ENCODE measurements around the gene SOD1.
"Not testable (repeated sequence)": the region's sequence is repeated elsewhere in the genome, so short reads cannot be mapped to it uniquely, and the experiment has no call there.

The SOD1 gene

DNA sequence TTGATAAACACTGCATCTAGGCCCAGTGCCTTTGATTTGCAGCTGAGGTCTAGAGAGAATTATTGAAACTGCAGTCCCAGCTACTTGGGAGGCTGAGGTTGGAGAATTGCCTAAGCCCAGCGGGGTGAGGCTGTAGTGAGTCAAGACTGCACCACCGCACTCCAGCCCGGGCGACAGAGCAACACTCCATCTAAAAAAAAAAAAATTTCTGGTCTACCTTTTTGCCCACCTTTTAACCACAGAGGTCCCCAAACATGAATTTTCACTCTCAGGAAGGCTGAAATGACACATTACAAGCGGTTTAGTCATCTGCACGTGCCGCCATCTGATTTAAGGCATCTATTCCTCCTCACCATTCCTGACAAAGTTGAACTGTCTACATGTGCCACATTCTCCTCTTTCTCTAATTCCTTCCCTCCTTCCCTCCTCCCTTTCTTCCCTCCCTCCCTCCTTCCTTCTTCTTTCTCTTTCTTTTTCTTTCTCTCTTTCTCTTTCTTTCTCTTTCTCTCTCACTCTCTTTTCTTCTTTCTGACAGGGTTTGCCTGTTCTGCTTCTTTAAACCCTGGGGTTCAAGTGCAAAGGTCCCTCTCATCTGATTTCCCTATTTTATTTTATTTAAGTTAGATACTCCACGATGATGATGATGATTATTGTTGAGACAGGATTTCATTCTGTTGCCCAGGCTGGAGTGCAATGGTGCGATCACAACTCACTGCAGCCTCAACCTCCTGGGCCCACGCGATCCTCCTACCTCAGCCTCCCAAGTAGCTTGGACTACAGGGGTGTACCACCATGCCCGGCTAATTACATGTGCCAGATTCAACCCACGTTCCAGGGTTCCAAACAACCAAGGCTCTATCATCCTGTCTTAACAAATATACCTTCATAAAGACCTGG lies 3.0 kb upstream of the SOD1 start:
- DNase-seq (ENCODE audit: low spot score) = no peak

DNA sequence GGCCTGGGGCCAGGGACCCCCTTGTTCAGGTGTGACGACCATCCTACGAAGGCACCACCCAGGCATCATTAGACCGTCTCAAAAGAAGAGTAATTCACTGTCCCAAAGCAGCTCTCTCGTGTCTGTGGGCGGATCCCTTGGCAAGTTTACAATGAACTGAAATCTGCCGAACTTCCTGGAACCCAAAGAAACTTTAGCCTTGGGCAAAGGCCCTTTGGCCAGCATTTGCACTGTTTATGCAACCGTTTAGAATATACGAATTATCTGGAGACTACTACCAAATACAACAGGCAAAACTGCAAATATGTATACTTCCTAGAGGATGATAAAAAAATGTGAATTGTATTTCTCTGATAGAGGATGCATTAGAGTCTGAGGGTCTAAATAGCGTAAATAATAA lies 1.4 kb upstream of the SOD1 start:
- DNase-seq (ENCODE audit: low spot score) = no peak

DNA sequence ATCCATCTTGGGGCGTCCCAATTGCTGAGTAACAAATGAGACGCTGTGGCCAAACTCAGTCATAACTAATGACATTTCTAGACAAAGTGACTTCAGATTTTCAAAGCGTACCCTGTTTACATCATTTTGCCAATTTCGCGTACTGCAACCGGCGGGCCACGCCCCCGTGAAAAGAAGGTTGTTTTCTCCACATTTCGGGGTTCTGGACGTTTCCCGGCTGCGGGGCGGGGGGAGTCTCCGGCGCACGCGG lies 282 bp upstream of the SOD1 start:
- DNase-seq (ENCODE audit: low spot score) = no peak

DNA sequence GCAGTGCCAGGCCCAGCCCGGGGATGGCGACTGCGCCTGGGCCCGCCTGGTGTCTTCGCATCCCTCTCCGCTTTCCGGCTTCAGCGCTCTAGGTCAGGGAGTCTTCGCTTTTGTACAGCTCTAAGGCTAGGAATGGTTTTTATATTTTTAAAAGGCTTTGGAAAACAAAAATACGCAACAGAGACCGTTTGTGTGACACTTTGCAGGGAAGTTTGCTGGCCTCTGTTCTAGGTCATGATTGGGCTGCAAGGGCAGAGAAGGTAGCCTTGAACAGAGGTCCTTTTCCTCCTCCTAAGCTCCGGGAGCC lies 719 bp downstream of the SOD1 start:
- DNase-seq (ENCODE audit: low spot score) = no peak

DNA sequence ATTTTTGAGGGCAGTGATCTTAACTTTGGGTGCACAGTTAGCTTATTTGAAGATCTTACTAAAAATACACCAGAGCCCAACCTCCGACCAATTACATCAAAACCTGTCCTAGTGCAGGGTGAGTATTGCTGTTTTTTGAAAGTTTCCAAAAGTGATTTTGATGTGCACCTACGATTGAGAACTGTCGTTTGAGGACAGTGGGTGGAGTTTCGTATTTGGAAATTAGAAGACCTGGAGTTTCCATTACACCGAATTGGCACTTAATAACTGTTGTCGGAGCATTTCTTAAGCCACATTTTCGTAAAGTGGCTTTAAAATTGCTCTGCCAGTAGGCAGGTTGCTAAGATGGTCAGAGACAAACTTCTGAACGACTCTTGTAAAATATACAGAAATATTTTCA lies 1.1 kb downstream of the SOD1 start:
- DNase-seq (ENCODE audit: low spot score) = no peak

DNA sequence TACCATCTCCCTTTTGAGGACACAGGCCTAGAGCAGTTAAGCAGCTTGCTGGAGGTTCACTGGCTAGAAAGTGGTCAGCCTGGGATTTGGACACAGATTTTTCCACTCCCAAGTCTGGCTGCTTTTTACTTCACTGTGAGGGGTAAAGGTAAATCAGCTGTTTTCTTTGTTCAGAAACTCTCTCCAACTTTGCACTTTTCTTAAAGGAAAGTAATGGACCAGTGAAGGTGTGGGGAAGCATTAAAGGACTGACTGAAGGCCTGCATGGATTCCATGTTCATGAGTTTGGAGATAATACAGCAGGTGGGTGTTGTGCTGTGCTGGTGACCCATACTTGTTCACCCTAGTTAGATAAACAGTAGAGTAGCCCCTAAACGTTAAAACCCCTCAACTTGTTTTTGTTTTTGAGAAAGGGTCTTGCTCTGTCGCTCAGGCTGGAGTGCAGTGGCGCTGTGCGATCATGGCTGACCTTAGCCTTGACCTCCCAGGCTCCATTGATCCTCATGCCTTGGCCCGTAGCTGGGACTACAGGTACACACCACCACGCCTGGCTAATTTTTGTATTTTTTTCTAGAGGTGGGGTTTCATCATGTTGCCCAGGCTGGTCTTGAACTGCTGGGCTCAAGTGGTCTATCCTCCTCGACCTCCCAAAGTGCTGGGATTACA lies 4.2 kb downstream of the SOD1 start:
- DNase-seq (ENCODE audit: low spot score) = no peak

DNA sequence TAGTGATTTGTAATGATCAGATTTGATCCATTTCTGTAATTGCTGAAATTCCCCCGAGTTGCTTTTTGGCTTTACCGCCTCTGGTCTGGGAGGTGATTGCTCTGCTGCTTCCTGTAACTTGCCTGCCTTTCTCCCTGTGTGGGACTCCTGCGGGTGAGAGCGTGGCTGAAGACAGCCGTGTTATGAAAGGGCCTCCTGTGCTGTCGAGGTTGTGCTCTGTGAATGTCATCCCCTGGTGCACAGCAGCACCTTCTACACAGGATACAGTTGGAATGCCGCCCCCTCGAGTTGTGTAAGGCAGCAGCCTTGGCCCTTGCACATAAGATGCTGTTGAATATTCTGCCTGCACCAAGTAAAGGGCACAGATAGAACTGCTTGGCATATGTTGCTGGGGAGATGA lies 5.9 kb downstream of the SOD1 start:
- DNase-seq (ENCODE audit: low spot score) = no peak

DNA sequence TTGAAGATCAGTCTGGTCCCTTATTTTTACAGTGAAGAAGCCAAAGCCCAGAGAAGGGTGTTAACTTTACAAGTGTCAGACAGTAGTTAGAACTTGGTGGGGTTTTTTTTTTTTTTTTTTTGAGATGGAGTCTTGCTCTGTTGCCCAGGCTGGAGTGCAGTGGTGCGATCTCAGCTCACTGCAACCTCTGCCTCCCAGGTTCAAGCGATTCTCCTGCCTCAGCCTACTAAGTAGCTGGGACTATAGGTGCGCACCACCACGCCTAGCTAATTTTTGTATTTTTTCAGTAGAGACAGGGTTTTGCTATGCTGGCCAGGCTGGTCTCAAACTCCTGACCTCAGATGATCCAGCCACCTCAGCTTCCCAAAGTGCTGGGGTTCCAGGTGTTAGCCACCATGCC lies 6.4 kb downstream of the SOD1 start:
- DNase-seq (ENCODE audit: low spot score) = not testable (repeated sequence)

DNA sequence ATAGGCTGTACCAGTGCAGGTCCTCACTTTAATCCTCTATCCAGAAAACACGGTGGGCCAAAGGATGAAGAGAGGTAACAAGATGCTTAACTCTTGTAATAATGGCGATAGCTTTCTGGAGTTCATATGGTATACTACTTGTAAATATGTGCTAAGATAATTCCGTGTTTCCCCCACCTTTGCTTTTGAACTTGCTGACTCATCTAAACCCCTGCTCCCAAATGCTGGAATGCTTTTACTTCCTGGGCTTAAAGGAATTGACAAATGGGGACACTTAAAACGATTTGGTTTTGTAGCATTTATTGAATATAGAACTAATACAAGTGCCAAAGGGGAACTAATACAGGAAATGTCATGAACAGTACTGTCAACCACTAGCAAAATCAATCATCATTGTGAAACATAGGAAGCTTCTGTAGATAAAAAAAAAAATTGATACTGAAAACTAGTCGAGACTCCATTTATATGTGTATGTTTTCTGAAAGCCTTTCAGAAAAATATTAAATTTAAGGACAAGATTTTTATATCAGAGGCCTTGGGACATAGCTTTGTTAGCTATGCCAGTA lies 7.0 kb downstream of the SOD1 start:
- no peak for DNase-seq (ENCODE audit: low spot score)

DNA sequence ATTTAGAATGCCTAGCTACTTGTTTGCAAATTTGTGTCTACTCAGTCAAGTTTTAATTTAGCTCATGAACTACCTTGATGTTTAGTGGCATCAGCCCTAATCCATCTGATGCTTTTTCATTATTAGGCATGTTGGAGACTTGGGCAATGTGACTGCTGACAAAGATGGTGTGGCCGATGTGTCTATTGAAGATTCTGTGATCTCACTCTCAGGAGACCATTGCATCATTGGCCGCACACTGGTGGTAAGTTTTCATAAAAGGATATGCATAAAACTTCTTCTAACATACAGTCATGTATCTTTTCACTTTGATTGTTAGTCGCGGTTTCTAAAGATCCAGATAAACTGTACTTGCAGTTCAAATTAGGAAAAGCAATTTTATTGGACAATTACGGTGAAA lies 7.6 kb downstream of the SOD1 start:
- no peak for DNase-seq (ENCODE audit: low spot score)

DNA sequence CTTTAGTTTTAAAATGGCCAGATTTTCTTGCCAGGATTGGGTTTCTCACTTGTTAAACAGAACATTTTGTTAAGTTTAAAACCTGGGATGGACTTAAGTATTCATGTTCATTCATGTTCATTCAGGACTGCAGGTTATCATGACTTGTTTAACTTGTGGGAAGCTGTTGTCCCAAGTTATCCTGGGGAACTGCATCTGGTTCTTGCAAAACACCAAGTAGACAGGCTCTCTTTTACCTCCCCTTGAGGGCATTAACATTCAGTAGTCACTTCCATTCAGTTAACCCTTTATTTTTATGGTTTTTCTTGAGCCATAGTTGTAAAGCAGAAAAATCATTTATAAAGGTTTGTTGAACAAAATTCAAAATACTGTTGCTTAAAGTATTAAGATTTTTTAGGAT lies 8.1 kb downstream of the SOD1 start:
- DNase-seq (ENCODE audit: low spot score) = no peak

DNA sequence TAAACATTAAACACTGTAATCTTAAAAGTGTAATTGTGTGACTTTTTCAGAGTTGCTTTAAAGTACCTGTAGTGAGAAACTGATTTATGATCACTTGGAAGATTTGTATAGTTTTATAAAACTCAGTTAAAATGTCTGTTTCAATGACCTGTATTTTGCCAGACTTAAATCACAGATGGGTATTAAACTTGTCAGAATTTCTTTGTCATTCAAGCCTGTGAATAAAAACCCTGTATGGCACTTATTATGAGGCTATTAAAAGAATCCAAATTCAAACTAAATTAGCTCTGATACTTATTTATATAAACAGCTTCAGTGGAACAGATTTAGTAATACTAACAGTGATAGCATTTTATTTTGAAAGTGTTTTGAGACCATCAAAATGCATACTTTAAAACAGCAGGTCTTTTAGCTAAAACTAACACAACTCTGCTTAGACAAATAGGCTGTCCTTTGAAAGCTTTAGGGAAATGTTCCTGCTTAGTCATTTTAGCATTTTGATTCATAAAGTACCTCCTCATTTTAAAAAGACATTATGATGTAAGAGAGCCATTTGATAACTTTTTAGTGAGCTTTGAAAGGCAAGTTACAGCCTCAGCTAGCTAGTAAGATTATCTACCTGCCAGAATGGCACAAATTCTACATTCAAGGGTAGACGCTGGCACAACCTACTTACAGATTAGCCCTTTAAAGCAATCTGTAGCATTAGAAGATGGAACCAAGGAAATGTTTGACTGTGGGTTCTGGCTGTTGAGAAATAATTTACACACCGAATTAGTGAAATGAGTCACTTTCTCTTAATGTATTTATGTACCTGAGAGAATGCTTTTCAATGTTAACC lies 9.4 kb downstream of the SOD1 start:
- DNase-seq (ENCODE audit: low spot score) = no peak

DNA sequence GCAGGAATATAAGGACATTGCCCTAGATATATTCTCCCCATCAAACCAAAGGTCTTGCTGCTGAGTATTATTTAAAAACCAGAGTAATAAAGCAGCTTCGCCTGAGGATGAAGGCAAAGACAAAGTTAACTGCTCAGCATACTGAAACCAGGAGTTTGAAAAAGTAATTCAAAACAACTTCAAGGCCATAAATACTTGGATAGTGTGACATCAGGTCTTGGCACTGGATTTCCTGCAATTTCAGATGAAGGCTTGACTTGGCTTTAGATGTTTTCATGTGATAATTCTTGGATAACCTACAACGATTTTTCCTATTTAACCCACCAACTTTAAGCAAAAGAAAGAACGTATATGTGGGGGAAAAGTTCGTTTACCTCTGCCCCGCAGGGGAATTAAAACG lies 10.6 kb downstream of the SOD1 start:
- DNase-seq (ENCODE audit: low spot score) = no peak

DNA sequence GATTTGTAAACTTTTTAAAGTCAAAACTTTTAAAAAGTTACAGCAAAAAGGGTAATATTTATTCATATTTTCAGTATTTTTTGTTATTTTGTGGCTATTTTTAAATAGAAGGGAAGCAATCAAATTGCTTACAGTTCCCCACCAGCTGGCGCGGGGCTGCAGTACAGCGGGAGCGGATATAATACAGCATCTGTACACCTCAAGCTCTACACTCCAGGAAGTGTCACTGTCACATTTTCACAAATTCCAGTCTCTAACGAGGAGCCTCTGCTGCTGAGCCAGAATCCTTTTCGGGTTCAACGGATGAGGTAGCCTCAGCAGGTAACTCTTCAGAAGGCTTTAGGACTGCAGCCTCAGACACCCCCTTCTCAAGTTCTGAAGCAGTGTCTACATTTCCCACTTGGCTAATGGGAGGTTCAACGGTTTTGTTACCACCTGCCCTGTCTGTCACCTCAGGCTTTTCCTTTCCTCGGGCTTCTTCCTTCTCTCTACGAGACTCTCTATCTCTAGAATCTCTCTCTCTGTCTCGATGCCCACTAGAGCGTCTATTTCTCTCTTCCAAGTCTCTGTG lies 11.7 kb downstream of the SOD1 start:
- no peak for DNase-seq (ENCODE audit: low spot score)

DNA sequence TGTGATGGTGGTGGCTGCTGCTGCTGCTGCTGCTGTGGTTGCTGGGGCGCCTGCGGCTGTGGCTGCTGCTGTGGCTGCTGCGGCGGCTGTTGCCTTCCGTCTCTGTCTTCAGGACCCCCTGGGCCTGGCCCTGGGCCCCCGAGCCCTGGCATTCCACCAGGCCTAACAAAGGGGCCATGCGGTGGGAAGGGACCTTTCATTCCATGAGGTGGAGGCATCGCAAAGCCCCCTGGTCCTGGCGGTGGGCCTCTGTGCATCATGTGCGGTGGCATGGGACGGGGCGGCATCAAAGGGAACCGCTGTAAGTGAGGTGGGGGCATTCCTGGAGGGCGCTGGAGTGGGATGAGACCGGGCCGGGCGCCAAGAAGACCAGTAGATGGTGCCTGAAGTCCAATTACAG lies 12.4 kb downstream of the SOD1 start:
- DNase-seq (ENCODE audit: low spot score) = no peak

DNA sequence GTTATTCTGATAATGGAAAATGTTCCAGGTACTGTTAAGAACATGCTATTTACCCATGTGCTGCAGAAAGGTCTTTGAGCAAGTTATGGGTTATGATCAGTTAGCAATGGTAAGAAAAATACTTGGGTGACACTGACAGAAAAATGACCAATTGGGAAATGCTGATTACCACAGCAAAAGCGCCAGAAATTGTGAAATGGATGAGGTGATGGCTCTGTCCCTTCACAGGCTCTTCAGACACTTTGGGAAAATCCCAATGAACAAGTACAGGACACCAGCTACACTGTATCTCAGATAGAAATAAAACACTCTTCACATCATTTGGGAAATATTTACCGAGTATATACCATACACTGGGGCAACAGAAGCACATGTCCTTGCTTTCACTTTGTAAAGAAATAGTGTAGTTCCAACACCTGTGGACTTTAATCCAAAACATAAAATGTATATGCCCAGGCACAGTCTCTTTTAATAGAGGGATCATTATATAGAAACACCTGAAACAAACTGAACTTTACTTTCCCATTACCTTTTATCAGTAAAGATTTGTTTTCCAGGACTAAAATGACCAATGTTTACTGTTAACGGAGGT lies 13.9 kb downstream of the SOD1 start:
- DNase-seq (ENCODE audit: low spot score) = no peak

DNA sequence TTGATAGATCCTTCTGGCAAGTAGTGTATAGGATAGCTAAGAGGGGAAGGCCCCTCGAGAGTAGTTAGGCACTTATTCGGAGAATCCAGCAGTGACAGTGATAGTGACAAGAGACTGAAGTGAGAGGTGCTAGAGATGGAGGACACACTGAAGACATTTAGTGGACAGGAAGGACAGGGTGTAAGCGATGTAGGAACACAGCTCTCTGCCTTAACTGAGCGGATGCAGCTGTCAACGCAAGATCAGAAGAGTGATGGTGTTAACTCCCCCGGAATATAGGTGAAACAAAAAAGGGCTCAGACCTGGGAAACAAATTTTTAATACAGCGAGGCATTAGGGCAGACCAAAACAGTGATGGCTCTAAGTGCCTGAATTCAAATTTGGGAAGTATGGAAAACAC lies 15.8 kb downstream of the SOD1 start:
- DNase-seq (ENCODE audit: low spot score) = no peak

DNA sequence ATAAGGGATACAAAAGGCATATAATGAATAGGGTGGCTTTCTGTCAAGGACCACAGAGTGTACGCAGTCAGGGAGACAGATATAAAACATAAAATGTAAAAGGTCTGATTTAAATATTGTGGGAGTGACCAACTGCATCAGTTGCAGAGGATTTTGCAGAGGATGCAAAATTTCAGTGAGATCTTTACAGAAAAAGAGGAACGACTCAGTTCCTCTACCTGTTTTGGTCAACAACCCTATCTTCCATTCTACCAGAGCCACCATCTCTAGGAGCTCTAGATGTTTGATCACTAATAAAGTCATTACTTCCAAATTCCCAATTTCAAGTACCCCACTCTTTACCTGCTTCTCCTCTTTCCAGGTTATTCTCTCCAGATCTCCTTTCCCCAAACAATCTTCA lies 16.5 kb downstream of the SOD1 start:
- DNase-seq (ENCODE audit: low spot score) = no peak

DNA sequence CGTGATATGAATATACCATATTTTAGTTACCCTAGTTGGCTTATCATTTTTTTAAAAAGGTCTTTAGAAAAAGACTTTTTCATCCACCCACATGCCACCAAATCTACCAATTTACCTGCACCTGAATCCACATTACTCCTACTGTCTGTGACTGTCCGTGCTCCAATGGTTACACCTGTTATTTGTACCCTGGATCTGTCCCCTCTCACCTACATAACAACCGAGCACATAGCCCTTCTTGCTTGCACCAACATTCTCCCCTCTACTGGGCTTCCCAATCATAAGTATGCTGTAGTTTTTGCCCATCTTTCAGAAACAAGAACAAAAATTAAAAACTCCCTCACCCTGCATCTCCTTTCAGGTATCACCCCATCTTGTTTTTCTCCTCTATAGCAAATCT lies 17.6 kb downstream of the SOD1 start:
- no peak for DNase-seq (ENCODE audit: low spot score)

DNA sequence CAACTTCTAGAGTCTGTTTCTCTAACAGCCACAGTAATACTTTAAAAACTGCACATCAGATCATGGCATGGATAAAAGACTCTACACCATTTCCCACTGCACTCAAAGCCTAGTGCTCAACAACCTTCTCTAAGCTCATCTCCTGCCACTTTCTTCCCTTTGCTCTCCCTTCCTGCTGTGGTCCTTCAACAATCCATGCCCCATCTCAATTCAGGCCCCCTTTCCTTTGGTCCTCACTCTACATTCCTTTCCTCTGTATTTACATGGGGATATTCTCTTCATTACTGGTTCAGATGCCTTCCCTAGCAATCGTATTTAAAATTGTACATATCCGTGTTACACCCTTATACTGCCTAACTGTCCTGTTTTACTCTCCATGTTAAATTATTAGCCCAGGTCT lies 19.0 kb downstream of the SOD1 start:
- no peak for DNase-seq (ENCODE audit: low spot score)

DNA sequence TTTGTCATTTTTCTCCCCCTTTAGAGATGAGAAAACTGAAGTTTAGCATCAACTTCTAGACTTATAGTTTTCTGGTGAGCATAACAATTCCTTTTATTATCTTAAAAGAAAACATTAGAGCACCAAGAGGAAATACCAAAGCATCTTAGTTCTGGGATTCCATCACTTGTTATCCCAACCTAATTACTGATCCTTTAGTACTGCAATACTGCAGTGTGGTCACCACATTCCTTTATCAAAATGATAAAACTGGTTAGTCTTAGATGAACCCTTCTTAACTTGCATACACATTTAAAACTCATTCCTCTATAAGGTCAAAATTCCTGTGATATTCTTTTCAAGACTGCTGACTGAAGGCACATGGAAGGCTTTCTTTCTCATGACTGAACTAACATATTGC lies 23.1 kb downstream of the SOD1 start:
- DNase-seq (ENCODE audit: low spot score) = no peak

DNA sequence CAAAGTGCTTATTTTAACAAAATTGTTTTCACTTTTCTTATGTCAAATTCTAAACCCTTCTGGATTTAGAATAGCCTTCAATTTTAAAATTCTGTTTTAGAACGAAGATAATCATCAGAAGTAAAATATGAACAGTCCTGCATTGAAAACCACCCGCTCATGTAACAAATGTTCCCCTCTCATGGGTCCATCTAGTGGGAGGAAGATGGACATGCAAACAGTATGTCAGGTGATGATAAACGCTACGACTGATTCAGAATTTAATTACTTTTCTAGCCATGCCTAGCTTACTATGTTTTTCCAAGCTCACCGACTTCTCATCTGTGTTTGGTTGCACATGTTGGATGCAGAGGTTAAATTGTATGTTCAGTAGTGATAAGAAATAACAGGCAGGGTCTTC lies 23.5 kb downstream of the SOD1 start:
- DNase-seq (ENCODE audit: low spot score) = no peak
